ENCODE data around the gene TMEM245. TPM values are rescaled to one million over a fixed set of nuclear protein-coding genes. Genes with fewer than 3 reads are reported as not detected.

TMEM245 gene
- total RNA-seq, 4 donors from 2014 or later, result 14.0 to 78.8 (median 68.3) TPM

- DNase-seq, result no peak
- Histone ChIP-seq H3K27me3 (no peaks in the 10 kb centered on the region), H3K27ac (no peak overlapping the region)
Observed at GRCh38 chr9:109016132-109016531, 103.6 kb downstream of the TMEM245 start.

GRCh38 chr9:109014608-109015280 lies 105.0 kb downstream of the TMEM245 start:
- H3K4me3 ChIP-seq, result no peak overlapping the region
- DNase-seq, result no peak
- peaks cover 0 to 25% (median 3%) of the 10 kb centered on the region in 4 donors for H3K4me1 ChIP-seq
- peak overlapping the region in 2 of 4 donors; percentile 79 to 90 for H3K27ac ChIP-seq
- H3K27me3 ChIP-seq, result no peaks in the 10 kb centered on the region
- H3K36me3 ChIP-seq, result peaks cover 0 to 6% (median 0%) of the 10 kb centered on the region in 3 donors
- no peaks in the 10 kb centered on the region for H3K9me3 ChIP-seq
- TF ChIP-seq CTCF (IDR thresholded peaks at IDR 0.05) (no peak), POLR2A (IDR thresholded peaks at IDR 0.05) (no peak)

More at GRCh38 chr9:109016132-109016531, 103.6 kb downstream of the TMEM245 start:
- Histone ChIP-seq H3K36me3 (peaks cover 0 to 15% (median 0%) of the 10 kb centered on the region in 3 donors), H3K4me3 (no peak overlapping the region), H3K9me3 (no peaks in the 10 kb centered on the region), H3K4me1 (peaks cover 0 to 24% (median 3%) of the 10 kb centered on the region in 4 donors)
- no peak for TF ChIP-seq CTCF (IDR thresholded peaks at IDR 0.05)
- no peak for TF ChIP-seq POLR2A (IDR thresholded peaks at IDR 0.05)

GRCh38 chr9:109013679-109014607 lies 105.8 kb downstream of the TMEM245 start:
- no peak for DNase-seq
- Histone ChIP-seq H3K27me3 (no peaks in the 10 kb centered on the region), H3K27ac (peak overlapping the region; percentile 79 to 90 (median 80)), H3K36me3 (no peaks in the 10 kb centered on the region), H3K4me3 (peak overlapping the region; percentile 69 to 88 (median 77)), H3K4me1 (peaks cover 0 to 25% (median 3%) of the 10 kb centered on the region in 4 donors), H3K9me3 (no peaks in the 10 kb centered on the region)
- no peak for TF ChIP-seq CTCF (IDR thresholded peaks at IDR 0.05)
- TF ChIP-seq POLR2A (IDR thresholded peaks at IDR 0.05), result no peak

GRCh38 chr9:109012876-109013678 lies 106.7 kb downstream of the TMEM245 start, which contains the start of gene CTNNAL1:
TSS of gene CTNNAL1 (minus strand) at chr9:109013499. CDS start at chr9:109013442, 57 bp downstream.
- Histone ChIP-seq H3K36me3 (no peaks in the 10 kb centered on the region), H3K4me3 (peak within 1 kb of the TSS; percentile 69 to 88 (median 77)), H3K9me3 (no peaks in the 10 kb centered on the region), H3K27ac (peak within 1 kb of the TSS; percentile 79 to 90 (median 80)), H3K27me3 (no peaks in the 10 kb centered on the region), H3K4me1 (peaks cover 0 to 25% (median 3%) of the 10 kb centered on the region in 4 donors)
- TF ChIP-seq CTCF (IDR thresholded peaks at IDR 0.05) (no peak), POLR2A (IDR thresholded peaks at IDR 0.05) (peak; percentile 27 to 65)
- DNase-seq, result peak; percentile 93 to 97 (median 97)
